ENCODE results near the gene EAPP. TPM values are rescaled to one million over a fixed set of nuclear protein-coding genes. Genes with fewer than 3 reads are reported as not detected.

EAPP gene
- total RNA-seq, 1 experiment from 2014 or later, result 27.2 TPM

- TF ChIP-seq, protein P1, sequence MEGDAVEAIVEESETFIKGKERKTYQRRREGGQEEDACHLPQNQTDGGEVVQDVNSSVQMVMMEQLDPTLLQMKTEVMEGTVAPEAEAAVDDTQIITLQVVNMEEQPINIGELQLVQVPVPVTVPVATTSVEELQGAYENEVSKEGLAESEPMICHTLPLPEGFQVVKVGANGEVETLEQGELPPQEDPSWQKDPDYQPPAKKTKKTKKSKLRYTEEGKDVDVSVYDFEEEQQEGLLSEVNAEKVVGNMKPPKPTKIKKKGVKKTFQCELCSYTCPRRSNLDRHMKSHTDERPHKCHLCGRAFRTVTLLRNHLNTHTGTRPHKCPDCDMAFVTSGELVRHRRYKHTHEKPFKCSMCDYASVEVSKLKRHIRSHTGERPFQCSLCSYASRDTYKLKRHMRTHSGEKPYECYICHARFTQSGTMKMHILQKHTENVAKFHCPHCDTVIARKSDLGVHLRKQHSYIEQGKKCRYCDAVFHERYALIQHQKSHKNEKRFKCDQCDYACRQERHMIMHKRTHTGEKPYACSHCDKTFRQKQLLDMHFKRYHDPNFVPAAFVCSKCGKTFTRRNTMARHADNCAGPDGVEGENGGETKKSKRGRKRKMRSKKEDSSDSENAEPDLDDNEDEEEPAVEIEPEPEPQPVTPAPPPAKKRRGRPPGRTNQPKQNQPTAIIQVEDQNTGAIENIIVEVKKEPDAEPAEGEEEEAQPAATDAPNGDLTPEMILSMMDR (conservative IDR thresholded peaks at IDR 0.05), result no peak
- TF ChIP-seq EZH2 (IDR thresholded peaks at IDR 0.05; ENCODE audit: low read depth), result no peak
- Histone ChIP-seq H3K9me2 (ENCODE audit: insufficient read depth) (no peaks in the 10 kb centered on the region), H3K4me3 (no peak overlapping the region), H3K4me2 (no peak overlapping the region), H3K27me3 (ENCODE audit: insufficient read depth, low read depth) (no peaks in the 10 kb centered on the region), H3K36me3 (ENCODE audit: low read depth) (no peaks in the 10 kb centered on the region), H3K79me2 (ENCODE audit: low read depth) (no peaks in the 10 kb centered on the region), H4K20me1 (ENCODE audit: insufficient read depth) (no peaks in the 10 kb centered on the region), H3F3A (ENCODE audit: insufficient read depth, low read depth) (peaks cover 5% of the 10 kb centered on the region; the same call in 1 of the 2 replicates), H2AFZ (no peak overlapping the region), H3K9me3 (ENCODE audit: insufficient read depth, low read depth) (no peaks in the 10 kb centered on the region), H3K27ac (no peak overlapping the region), H3K4me1 (replicated peaks; ENCODE audit: insufficient read depth) (peaks cover 10% of the 10 kb centered on the region)
- BruUV-seq (replicated peaks), result no TSS peak
- CTCF ChIA-PET, result no interaction called here
- DNase-seq, result no peak
- POLR2A ChIA-PET (ENCODE audit: unreplicated experiment), result interaction anchor here (0.7 kb wide), 1 partner anchor 36 kb away, joined by 3 read pairs; no protein-coding TSS in a partner anchor
- intact Hi-C loops (cut with micrococcal nuclease; ENCODE audit: unreplicated experiment), result no loop called here
Observed at GRCh38 chr14:34502545-34503225, 36.8 kb downstream of the EAPP start.

DNA sequence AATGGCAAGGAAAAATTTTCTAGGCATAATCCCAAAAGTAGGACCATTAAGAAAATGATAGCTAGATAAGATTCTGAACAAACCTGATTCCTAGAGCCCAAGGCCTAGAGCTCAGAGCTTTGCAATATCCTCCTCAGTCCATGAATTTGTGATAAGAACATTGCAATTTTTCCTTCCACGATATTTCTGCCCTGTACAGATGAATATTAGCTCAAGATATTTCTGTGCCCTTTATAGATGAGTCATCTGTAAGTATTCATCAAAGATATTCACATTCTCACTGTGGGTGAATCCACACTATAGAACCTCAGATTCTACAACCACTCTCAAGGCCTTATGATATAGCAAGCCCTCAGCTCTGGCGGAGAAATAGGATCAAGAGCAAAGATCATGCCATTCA is 37.5 kb downstream of the EAPP start:
- H3K4me3 ChIP-seq, result no peak overlapping the region
- H3K9me3 ChIP-seq (ENCODE audit: insufficient read depth, low read depth), result no peaks in the 10 kb centered on the region
- H3K36me3 ChIP-seq (ENCODE audit: low read depth), result no peaks in the 10 kb centered on the region
- POLR2A ChIA-PET (ENCODE audit: unreplicated experiment), result no interaction called here
- H3K9me2 ChIP-seq (ENCODE audit: insufficient read depth), result no peaks in the 10 kb centered on the region
- intact Hi-C loops (cut with micrococcal nuclease; ENCODE audit: unreplicated experiment), result no loop called here
- no peak overlapping the region for H3K4me2 ChIP-seq
- peaks cover 17% of the 10 kb centered on the region for H3K4me1 ChIP-seq (replicated peaks; ENCODE audit: insufficient read depth)
- CTCF ChIA-PET, result no interaction called here
- TF ChIP-seq, protein P1 (conservative IDR thresholded peaks at IDR 0.05), result no peak
- no peak for TF ChIP-seq EZH2 (IDR thresholded peaks at IDR 0.05; ENCODE audit: low read depth)
- H2AFZ ChIP-seq, result no peak overlapping the region
- no peaks in the 10 kb centered on the region for H4K20me1 ChIP-seq (ENCODE audit: insufficient read depth)
- H3F3A ChIP-seq (ENCODE audit: insufficient read depth, low read depth), result peaks cover 12% of the 10 kb centered on the region; the same call in 1 of the 2 replicates
- no peaks in the 10 kb centered on the region for H3K27me3 ChIP-seq (ENCODE audit: insufficient read depth, low read depth)
- no peak for DNase-seq
- no peaks in the 10 kb centered on the region for H3K79me2 ChIP-seq (ENCODE audit: low read depth)
- no peak overlapping the region for H3K27ac ChIP-seq
- no TSS peak for BruUV-seq (replicated peaks)

DNA sequence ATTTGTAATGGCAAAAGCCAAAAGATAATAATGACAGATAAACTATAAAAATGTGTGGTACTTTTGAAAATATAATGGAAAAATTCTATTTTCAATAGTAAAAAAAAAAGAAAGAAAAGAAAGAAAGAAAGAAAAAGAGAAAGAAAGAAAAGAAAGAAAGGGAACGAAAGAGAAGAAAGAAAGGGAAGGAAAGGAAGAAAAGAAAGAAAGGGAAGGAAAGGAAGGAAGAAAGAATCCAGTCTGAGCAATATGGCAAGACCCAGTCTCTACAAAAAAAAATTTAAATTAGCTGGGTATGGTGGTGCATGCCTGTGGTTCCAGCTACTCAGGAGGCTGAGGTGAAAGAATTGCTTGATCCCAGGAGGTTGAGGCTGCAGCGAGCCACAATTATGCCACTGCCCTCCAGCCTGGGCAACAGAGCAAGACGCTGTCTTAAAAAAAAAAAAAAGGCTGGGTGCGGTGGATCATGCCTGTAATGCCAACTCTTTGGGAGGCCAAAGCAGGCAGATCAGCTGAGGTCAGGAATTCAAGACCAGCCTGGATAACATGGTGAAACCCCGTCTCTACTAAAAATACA is 38.4 kb downstream of the EAPP start:
- Histone ChIP-seq H4K20me1 (ENCODE audit: insufficient read depth) (no peaks in the 10 kb centered on the region), H3K4me2 (no peak overlapping the region), H3K27ac (no peak overlapping the region), H3K79me2 (ENCODE audit: low read depth) (no peaks in the 10 kb centered on the region), H3K36me3 (ENCODE audit: low read depth) (no peaks in the 10 kb centered on the region), H2AFZ (no peak overlapping the region), H3K4me1 (replicated peaks; ENCODE audit: insufficient read depth) (peaks cover 25% of the 10 kb centered on the region), H3K4me3 (no peak overlapping the region), H3F3A (ENCODE audit: insufficient read depth, low read depth) (peaks cover 18% of the 10 kb centered on the region), H3K9me2 (ENCODE audit: insufficient read depth) (no peaks in the 10 kb centered on the region), H3K9me3 (ENCODE audit: insufficient read depth, low read depth) (no peaks in the 10 kb centered on the region), H3K27me3 (ENCODE audit: insufficient read depth, low read depth) (no peaks in the 10 kb centered on the region)
- POLR2A ChIA-PET (ENCODE audit: unreplicated experiment), result no interaction called here
- no TSS peak for BruUV-seq (replicated peaks)
- no peak for TF ChIP-seq EZH2 (IDR thresholded peaks at IDR 0.05; ENCODE audit: low read depth)
- TF ChIP-seq, protein P1 (conservative IDR thresholded peaks at IDR 0.05), result no peak
- CTCF ChIA-PET, result no interaction called here
- intact Hi-C loops (cut with micrococcal nuclease; ENCODE audit: unreplicated experiment), result no loop called here
- no peak for DNase-seq

Data from PC-9 (cell line).